Natural killer cell (primary cell): Measurements from ENCODE around the gene ARHGAP40. TPM values are rescaled to one million over a fixed set of nuclear protein-coding genes. Genes with fewer than 3 reads are reported as not detected.

Source experiments
- ATAC-seq, 3 donors: fragments of 150-1000 bp in 2 of 3; fragments of 200-7000 bp in 1 of 3; cut with Tn5 transposase; 1 replicate in 1 of 3; 2 replicates in 2 of 3; pipeline ENCODE4 v1.10.0; 2021; ENCODE audit warnings: mild to moderate bottlenecking in 2 of 3, moderate library complexity in 2 of 3
- DNase-seq, 2 donors: peaks; one replicate each; pipeline versions ENCODE4 v3.0.0 to v3.0.0-alpha.2; 2013 to 2021; ENCODE audit warnings: mixed read lengths in 1 of 2
- H3K27ac ChIP-seq: one replicate; pipeline ENCODE4 v1.5.1; 2013; ENCODE audit warnings: mild to moderate bottlenecking, low read length
- H3K27me3 ChIP-seq: one replicate; pipeline ENCODE4 v1.6.1; 2013; ENCODE audit warnings: low read length; ENCODE audit not compliant: control insufficient read depth, insufficient read depth
- H3K36me3 ChIP-seq: one replicate; pipeline ENCODE4 v1.6.1; 2013; ENCODE audit warnings: low read length; ENCODE audit not compliant: control insufficient read depth, insufficient read depth
- H3K4me1 ChIP-seq: one replicate; pipeline ENCODE4 v1.6.1; 2013; ENCODE audit warnings: low read length; ENCODE audit not compliant: control insufficient read depth, insufficient read depth
- H3K4me3 ChIP-seq: one replicate; pipeline ENCODE4 v1.5.1; 2013; ENCODE audit warnings: low read length
- H3K9me3 ChIP-seq: one replicate; pipeline ENCODE4 v1.6.1; 2013; ENCODE audit warnings: low read length; ENCODE audit not compliant: control insufficient read depth, insufficient read depth
- H3K27ac Mint-ChIP-seq, 2 donors: one replicate each; pipeline ENCODE4 v1.8.0; 2022; ENCODE audit warnings: mild to moderate bottlenecking in 2 of 2, mixed read lengths in 2 of 2, moderate library complexity in 1 of 2
- H3K27me3 Mint-ChIP-seq, 2 donors: one replicate each; pipeline ENCODE4 v1.8.0; 2022; ENCODE audit warnings: low read depth in 2 of 2, mixed read lengths in 2 of 2
- H3K36me3 Mint-ChIP-seq: one replicate; pipeline ENCODE4 v1.8.0; 2022; ENCODE audit warnings: mixed read lengths
- H3K4me1 Mint-ChIP-seq, 2 donors: one replicate each; pipeline ENCODE4 v1.8.0; 2022; ENCODE audit warnings: mixed read lengths in 2 of 2
- H3K4me3 Mint-ChIP-seq: one replicate; pipeline ENCODE4 v1.8.0; 2022; ENCODE audit warnings: mild to moderate bottlenecking, moderate library complexity, mixed read lengths
- H3K9me3 Mint-ChIP-seq, 2 donors: one replicate each; pipeline ENCODE4 v1.8.0; 2022; ENCODE audit warnings: mixed read lengths in 2 of 2
- CTCF ChIP-seq: fragments of 200-600 bp; IDR thresholded peaks from one replicate; pipeline ENCODE4 v1.8.0; 2022; ENCODE audit warnings: antibody characterized with exemption
- WGBS: methylation state at CpG from one replicate; pipeline ENCODE4 v1.1.7; 2013; ENCODE audit warnings: missing lambda C conversion rate; ENCODE audit not compliant: insufficient coverage; 5-methylcytosine and 5-hydroxymethylcytosine counted together
- intact Hi-C: fragments of 100-400 bp; cut with micrococcal nuclease; formaldehyde crosslinking; loops from one replicate; pipeline ENCODE4 v1.14.2; 2022
- total RNA-seq, 4 donors: library from RNA; stranded (reverse); fragments of 120-200 nt in 1 of 4; gene quantifications; one replicate each; pipeline versions ENCODE4 v1.2.3 to v1.2.4, GENCODE V29; 2013 to 2022

ARHGAP40 gene
- total RNA-seq, 3 donors from 2014 or later (not counting 1 experiment from before 2014, with no cell fraction given), result not detected

- peaks cover 25 to 42% of the 10 kb centered on the region in 2 donors for H3K27me3 Mint-ChIP-seq
Observed at GRCh38 chr20:38640521-38640920, 38.9 kb downstream of the ARHGAP40 start.

GRCh38 chr20:38642498-38642897 is 40.9 kb downstream of the ARHGAP40 start:
- Mint-ChIP-seq H3K36me3 (no peaks in the 10 kb centered on the region), H3K27ac (no peak overlapping the region), H3K9me3 (no peaks in the 10 kb centered on the region), H3K4me3 (no peak overlapping the region), H3K4me1 (peaks cover 9 to 12% of the 10 kb centered on the region in 2 donors), H3K27me3 (peaks cover 29 to 41% of the 10 kb centered on the region in 2 donors)
- intact Hi-C loops, result no loop called here
- Histone ChIP-seq H3K27ac (no peak overlapping the region), H3K36me3 (no peaks in the 10 kb centered on the region), H3K4me3 (no peak overlapping the region), H3K27me3 (peaks cover 8% of the 10 kb centered on the region), H3K4me1 (peaks cover 9% of the 10 kb centered on the region), H3K9me3 (no peaks in the 10 kb centered on the region)
- TF ChIP-seq CTCF, result no peak
- WGBS, result 84% methylated on average over 2 of the region's 2 CpGs
- ATAC-seq, result no peak
- DNase-seq, result no peak

More at GRCh38 chr20:38640521-38640920, 38.9 kb downstream of the ARHGAP40 start:
- whole genome bisulfite sequencing, result 78% methylated on average over 4 of the region's 4 CpGs
- Mint-ChIP-seq H3K27ac (no peak overlapping the region), H3K36me3 (no peaks in the 10 kb centered on the region), H3K4me1 (no peaks in the 10 kb centered on the region), H3K9me3 (no peaks in the 10 kb centered on the region), H3K4me3 (no peak overlapping the region)
- ATAC-seq, result no peak
- intact Hi-C loops, result no loop called here
- Histone ChIP-seq H3K9me3 (no peaks in the 10 kb centered on the region), H3K27me3 (peaks cover 3% of the 10 kb centered on the region), H3K4me3 (no peak overlapping the region), H3K4me1 (no peaks in the 10 kb centered on the region), H3K36me3 (no peaks in the 10 kb centered on the region), H3K27ac (no peak overlapping the region)
- no peak for TF ChIP-seq CTCF
- no peak for DNase-seq

GRCh38 chr20:38644588-38645260 is 43.1 kb downstream of the ARHGAP40 start:
- H3K27ac ChIP-seq, result no peak overlapping the region
- intact Hi-C loops, result no loop called here
- H3K27me3 Mint-ChIP-seq, result peaks cover 39 to 40% of the 10 kb centered on the region in 2 donors

More at GRCh38 chr20:38644588-38645260, 43.1 kb downstream of the ARHGAP40 start:
- Histone ChIP-seq H3K36me3 (no peaks in the 10 kb centered on the region), H3K9me3 (no peaks in the 10 kb centered on the region), H3K4me3 (no peak overlapping the region), H3K27me3 (peaks cover 8% of the 10 kb centered on the region), H3K4me1 (peaks cover 9% of the 10 kb centered on the region)
- no peak for ATAC-seq
- 46% methylated on average over 4 of the region's 4 CpGs for WGBS
- no peak overlapping the region for H3K27ac Mint-ChIP-seq
- peaks cover 9 to 12% of the 10 kb centered on the region in 2 donors for H3K4me1 Mint-ChIP-seq
- no peak for DNase-seq
- no peak for TF ChIP-seq CTCF
- no peak overlapping the region for H3K4me3 Mint-ChIP-seq
- no peaks in the 10 kb centered on the region for H3K36me3 Mint-ChIP-seq
- H3K9me3 Mint-ChIP-seq, result no peaks in the 10 kb centered on the region
